Measurements from ENCODE around the gene ADCY9. TPM values are rescaled to one million over a fixed set of nuclear protein-coding genes. Genes with fewer than 3 reads are reported as not detected.
A peak's percentile ranks its signal among the peaks of the same experiment; 100 is the strongest.

Gene ADCY9
- total RNA-seq, 3 donors from 2014 or later = 10.9 to 14.4 (median 12.0) TPM

GRCh38 chr16:4021916-4022315 lies 94.3 kb downstream of the ADCY9 start:
- no peak for DNase-seq (ENCODE audit: low spot score in 2 of 2)
- no peaks in the 10 kb centered on the region for H3K9me3 ChIP-seq
- H3K4me3 ChIP-seq = no peak overlapping the region
- intact Hi-C loops (cut with DNase I; ENCODE audit: low total_unique reads) = no loop called here
- H3K4me1 ChIP-seq = peaks cover 0 to 5% of the 10 kb centered on the region in 2 donors
- no peaks in the 10 kb centered on the region for H3K27me3 ChIP-seq
- H3K36me3 ChIP-seq = no peaks in the 10 kb centered on the region
- H3K27ac ChIP-seq = no peak overlapping the region
- no peak for TF ChIP-seq CTCF (IDR thresholded peaks at IDR 0.05)

GRCh38 chr16:4021070-4021779 lies 95.0 kb downstream of the ADCY9 start:
- TF ChIP-seq POLR2AphosphoS5 (IDR thresholded peaks at IDR 0.05) (peak in 2 of 3 donors; percentile 27 to 44), CTCF (IDR thresholded peaks at IDR 0.05) (no peak), POLR2A (IDR thresholded peaks at IDR 0.05) (no peak)
- Histone ChIP-seq H3K9me3 (no peaks in the 10 kb centered on the region), H3K4me3 (no peak overlapping the region), H3K27me3 (no peaks in the 10 kb centered on the region), H3K4me1 (peaks cover 0 to 5% of the 10 kb centered on the region in 2 donors), H3K36me3 (no peaks in the 10 kb centered on the region), H3K27ac (peak overlapping the region in 1 of 2 donors; percentile 5)
- intact Hi-C loops (cut with DNase I; ENCODE audit: low total_unique reads) = no loop called here
- peak; percentile 75 to 81 for DNase-seq (ENCODE audit: low spot score in 2 of 2)

- Histone ChIP-seq H3K9me3 (no peaks in the 10 kb centered on the region), H3K27me3 (no peaks in the 10 kb centered on the region), H3K4me1 (peaks cover 0 to 5% of the 10 kb centered on the region in 2 donors), H3K27ac (peak overlapping the region; percentile 4 to 44), H3K36me3 (no peaks in the 10 kb centered on the region), H3K4me3 (peak overlapping the region; percentile 31 to 53 (median 38))
- DNase-seq (ENCODE audit: low spot score in 2 of 2) = no peak
- TF ChIP-seq POLR2A (IDR thresholded peaks at IDR 0.05) = no peak
- TF ChIP-seq CTCF (IDR thresholded peaks at IDR 0.05) = no peak
- TF ChIP-seq POLR2AphosphoS5 (IDR thresholded peaks at IDR 0.05) = no peak
- intact Hi-C loops (cut with DNase I; ENCODE audit: low total_unique reads) = no loop called here
These were observed 96.9 kb downstream of the ADCY9 start for GRCh38 chr16:4019371-4019791.

- H3K4me1 ChIP-seq = peaks cover 0 to 5% of the 10 kb centered on the region in 2 donors
- no peaks in the 10 kb centered on the region for H3K27me3 ChIP-seq
- intact Hi-C loops (cut with DNase I; ENCODE audit: low total_unique reads) = no loop called here
- no peaks in the 10 kb centered on the region for H3K9me3 ChIP-seq
- H3K36me3 ChIP-seq = no peaks in the 10 kb centered on the region
- DNase-seq (ENCODE audit: low spot score in 2 of 2) = no peak
- H3K27ac ChIP-seq = no peak overlapping the region
- no peak overlapping the region for H3K4me3 ChIP-seq
- no peak for TF ChIP-seq POLR2A (IDR thresholded peaks at IDR 0.05)
- TF ChIP-seq POLR2AphosphoS5 (IDR thresholded peaks at IDR 0.05) = no peak
- no peak for TF ChIP-seq CTCF (IDR thresholded peaks at IDR 0.05)
These were observed 97.9 kb downstream of the ADCY9 start for GRCh38 chr16:4018391-4018790.

GRCh38 chr16:4017807-4018206 lies 98.4 kb downstream of the ADCY9 start:
- H3K27ac ChIP-seq = no peak overlapping the region
- H3K36me3 ChIP-seq = no peaks in the 10 kb centered on the region
- H3K4me1 ChIP-seq = peaks cover 0 to 5% of the 10 kb centered on the region in 2 donors
- TF ChIP-seq POLR2AphosphoS5 (IDR thresholded peaks at IDR 0.05) (no peak), POLR2A (IDR thresholded peaks at IDR 0.05) (no peak), CTCF (IDR thresholded peaks at IDR 0.05) (no peak)
- no peak for DNase-seq (ENCODE audit: low spot score in 2 of 2)
- no peaks in the 10 kb centered on the region for H3K27me3 ChIP-seq
- intact Hi-C loops (cut with DNase I; ENCODE audit: low total_unique reads) = no loop called here
- no peak overlapping the region for H3K4me3 ChIP-seq
- H3K9me3 ChIP-seq = no peaks in the 10 kb centered on the region

Data from breast epithelium (tissue), 4 donors.